Left hindlimb (tissue), 1 donor: ENCODE data around the gene ATG10.
"Not testable (repeated sequence)": the region's sequence is repeated elsewhere in the genome, so short reads cannot be mapped to it uniquely, and the experiment has no call there.

Experiments
- DNase-seq: peaks from one replicate; pipeline ENCODE4 v3.0.0-alpha.2; 2018

The ATG10 gene

GRCh38 chr5:81983148-81983547 is 11.3 kb downstream of the ATG10 start:
- not testable (repeated sequence) for DNase-seq

- DNase-seq, result not testable (repeated sequence)
Measured at GRCh38 chr5:81983563-81983962, 11.7 kb downstream of the ATG10 start.

- no peak for DNase-seq
Measured at GRCh38 chr5:81986126-81986525, 14.3 kb downstream of the ATG10 start.

DNA sequence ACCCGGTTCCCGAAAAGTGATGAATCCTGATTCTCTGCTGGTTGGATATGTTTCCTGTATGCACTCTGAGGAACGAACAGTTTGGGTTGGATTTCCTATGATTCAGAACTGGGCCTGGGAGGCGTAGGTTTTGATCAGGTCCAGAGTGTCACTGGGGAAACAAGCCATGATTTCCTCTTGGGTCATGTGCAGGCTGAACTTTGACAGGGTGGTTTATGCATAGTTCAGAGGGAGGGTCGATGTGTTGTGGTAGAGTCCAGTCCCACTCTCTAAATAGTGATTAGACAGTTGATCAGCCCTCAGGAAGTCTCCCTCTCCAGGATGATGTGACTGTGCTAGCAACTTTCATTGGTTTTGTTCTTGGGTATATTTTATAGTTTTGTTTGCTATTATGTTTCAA is 17.4 kb downstream of the ATG10 start:
- DNase-seq, result no peak

- no peak for DNase-seq
Measured at GRCh38 chr5:81994679-81995078, 22.9 kb downstream of the ATG10 start.

DNA sequence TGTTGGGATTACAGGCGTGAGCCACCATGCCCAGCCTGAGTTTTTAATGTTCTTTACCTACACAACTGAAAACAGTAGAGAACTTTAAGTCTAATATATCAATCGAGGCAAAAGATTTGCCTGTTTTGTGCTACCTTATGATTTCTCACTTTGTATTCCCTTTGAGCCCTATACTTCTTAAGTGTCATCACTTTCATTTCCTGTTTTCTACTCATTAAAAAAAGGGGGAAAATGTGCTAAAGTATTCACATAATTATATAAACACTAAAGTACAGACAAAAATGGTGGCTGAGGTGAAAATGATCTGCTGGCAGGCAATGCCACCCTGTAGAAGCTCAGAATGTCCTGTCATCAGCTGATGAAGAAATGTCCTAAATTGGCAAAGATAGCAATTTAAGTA is 23.6 kb downstream of the ATG10 start:
- DNase-seq, result no peak

DNA sequence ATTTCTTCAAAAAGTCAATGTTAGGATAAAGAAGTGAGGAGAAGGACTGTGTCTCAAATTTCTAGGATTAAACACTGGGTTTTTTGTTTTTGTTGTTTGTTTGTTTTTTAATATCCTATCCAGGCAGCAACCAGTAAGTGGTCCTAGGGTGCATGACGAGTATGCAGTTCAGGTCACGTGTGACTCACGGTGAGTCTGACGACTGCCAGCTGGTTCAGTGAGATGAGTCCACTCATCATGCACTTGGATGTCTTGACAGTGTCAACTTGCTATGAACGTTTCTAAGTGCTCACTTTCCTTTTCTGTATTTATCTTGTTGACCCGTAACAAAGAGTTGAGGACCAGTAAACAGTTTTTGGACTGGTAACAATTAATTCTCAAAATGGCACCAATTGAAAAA is 32.7 kb downstream of the ATG10 start:
- DNase-seq, result no peak

GRCh38 chr5:82009869-82010268 is 38.0 kb downstream of the ATG10 start:
- DNase-seq, result not testable (repeated sequence)

GRCh38 chr5:82010696-82011095 is 38.9 kb downstream of the ATG10 start:
- DNase-seq, result no peak

- DNase-seq, result no peak
Measured at GRCh38 chr5:82011761-82012160, 39.9 kb downstream of the ATG10 start.

DNA sequence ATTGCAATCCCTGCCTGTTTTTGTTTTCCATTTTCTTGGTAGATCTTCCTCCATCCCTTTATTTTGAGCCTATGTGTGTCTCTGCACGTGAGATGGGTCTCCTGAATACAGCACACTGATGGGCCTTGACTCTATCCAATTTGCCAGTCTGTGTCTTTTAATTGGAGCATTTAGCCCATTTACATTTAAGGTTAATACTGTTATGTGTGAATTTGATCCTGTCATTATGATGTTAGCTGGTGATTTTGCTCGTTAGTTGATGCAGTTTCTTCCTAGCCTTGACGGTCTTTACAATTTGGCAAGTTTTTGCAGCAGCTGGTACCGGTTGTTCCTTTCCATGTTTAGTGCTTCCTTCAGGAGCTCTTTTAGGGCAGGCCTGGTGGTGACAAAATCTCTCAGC is 42.8 kb downstream of the ATG10 start:
- DNase-seq, result not testable (repeated sequence)

DNA sequence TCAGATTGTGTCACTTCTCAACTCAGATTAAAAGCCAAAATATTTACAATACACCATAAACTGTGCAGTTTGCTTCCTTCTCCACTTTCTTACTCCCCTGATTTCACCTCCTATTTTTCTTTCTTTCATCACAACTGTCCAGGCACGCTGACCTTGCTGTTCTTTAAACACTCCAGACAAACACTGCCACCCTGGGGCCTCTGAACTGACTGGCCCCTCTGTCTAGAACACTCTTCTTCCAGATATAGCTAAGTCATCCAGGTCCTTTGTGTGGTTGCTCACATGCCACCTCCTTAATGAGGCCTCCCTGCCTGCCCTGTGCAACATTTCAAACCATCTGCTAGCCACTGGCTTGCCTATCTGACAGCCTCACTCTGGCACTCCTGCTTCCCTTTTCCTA is 46.6 kb downstream of the ATG10 start:
- no peak for DNase-seq

GRCh38 chr5:82019342-82020138 is 47.7 kb downstream of the ATG10 start:
- DNase-seq, result no peak

DNA sequence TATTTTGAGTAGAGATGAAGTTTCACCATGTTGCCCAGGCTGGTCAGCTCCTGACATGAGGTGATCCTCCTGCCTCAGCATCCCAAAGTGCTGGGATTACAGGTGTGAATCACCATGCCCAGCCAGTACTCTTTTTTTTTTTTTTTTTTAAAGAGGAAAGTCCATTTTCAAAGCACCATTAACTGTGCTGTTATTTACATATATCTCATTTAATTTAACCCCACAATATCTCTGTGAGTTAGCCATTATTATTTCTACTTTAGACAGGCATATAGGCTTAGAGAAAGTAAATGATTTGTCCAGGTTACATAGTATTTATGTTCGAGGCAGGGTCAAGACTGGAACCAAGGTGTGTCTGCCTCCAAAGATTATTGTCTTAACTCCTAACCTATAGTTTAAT is 50.7 kb downstream of the ATG10 start:
- DNase-seq, result no peak

DNA sequence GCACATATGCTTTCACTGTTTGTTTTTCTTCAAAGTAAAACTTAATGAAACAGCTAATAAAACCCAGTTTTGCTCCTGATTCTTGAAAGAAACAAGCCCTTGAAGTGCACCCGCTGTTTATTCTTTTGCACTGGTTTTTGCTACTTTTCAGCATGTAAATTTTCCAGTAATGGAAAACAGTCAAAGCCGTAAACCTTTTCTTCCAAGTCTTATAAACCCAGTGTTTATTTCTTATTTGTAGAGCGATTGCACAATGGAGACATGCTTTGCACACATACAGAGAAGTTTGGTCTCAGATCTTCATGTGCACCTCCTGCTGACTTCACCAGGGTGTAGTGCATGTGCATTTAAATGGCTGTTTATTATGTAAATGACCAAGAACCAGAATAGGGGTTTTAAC is 51.8 kb downstream of the ATG10 start:
- no peak for DNase-seq

- DNase-seq, result no peak
Measured at GRCh38 chr5:82031220-82032119, 59.6 kb downstream of the ATG10 start.

- not testable (repeated sequence) for DNase-seq
Measured at GRCh38 chr5:82042894-82043293, 71.1 kb downstream of the ATG10 start.

DNA sequence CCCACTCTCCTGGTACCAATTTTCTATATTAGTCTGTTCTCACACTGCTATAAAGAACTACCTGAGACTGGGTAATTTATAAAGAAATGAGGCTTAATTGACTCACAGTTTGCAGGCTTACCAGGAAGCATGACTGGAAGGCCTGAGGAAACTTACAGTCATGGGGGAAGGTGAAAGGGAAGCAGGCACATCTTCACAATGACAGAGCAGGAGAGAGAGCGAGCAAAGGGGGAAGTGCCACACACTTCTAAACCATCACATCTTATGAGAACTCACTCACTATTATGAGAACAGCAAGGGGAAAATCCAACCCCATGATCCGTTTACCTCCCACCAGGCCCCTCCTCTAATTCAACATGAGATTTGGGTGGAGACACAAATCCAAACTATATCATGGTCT is 72.2 kb downstream of the ATG10 start:
- no peak for DNase-seq

DNA sequence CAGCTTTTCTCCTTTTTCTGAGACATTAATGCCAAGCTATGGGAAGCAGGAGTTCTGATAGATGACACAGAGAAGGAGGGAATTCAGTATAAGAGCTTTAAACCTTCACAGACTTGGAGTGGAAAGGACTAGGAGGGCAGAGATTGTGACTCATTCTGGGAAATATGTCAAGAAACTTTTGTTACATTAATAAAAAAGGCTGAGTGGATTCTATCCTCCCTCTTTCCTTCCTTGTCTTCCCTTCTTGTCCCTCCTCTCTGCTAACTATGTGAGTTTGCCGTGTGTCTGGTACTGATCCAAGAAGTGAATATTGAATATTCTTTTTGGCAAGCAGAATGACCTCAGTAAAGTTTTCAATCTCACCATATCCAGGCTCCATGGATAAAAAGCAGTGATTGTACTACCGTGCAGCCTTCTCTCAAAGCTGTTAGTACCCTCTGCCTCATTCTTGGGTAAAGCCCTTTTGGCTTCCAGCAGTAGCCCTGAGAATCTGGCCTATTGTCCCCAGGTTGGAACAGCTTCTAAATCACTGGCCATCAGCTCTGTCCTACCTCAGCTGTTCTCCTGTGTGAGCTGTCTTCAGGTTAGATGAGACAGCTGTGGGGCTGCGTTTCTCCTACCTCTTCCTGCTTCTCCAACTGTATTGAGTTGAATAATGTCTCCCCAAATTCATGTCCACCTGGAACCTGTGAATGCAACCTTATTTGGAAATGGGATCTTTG is 73.9 kb downstream of the ATG10 start:
- no peak for DNase-seq

DNA sequence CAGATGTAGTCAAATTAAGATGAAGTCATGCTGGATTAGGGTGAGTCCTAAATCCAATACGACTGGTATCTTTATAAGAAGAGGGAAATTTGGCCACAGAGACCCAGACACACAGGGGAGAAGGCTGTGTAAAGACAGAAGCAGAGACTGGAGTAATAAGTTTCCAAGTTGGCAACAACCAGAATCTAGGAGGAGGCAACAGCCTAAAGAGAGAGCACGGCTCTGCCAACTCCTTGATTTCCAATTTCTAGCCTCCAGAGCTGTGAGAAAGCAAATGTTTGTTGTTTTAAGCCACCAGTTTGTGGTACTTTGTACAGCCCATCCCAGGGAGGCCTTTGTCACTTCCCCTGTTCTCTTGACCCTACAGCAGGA is 74.4 kb downstream of the ATG10 start:
- no peak for DNase-seq

DNA sequence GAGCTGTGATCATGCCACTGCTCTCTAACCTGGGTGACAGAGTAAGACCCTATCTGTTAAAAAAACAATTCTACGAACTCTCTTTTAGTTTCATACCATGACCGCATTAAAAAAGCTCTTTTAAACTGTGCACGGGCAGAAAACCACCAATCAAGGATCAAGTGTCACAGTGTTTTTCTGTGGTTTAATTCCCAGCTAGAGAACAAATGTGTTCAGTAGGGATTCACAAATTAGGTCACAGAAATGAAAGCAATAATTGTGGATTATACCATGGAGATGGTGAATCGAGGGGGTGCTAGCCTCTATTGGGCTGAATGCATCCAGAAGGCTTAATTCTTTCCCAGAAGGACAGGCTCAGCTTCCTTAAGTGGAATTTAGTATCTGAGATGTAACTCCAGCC is 79.1 kb downstream of the ATG10 start:
- no peak for DNase-seq

DNA sequence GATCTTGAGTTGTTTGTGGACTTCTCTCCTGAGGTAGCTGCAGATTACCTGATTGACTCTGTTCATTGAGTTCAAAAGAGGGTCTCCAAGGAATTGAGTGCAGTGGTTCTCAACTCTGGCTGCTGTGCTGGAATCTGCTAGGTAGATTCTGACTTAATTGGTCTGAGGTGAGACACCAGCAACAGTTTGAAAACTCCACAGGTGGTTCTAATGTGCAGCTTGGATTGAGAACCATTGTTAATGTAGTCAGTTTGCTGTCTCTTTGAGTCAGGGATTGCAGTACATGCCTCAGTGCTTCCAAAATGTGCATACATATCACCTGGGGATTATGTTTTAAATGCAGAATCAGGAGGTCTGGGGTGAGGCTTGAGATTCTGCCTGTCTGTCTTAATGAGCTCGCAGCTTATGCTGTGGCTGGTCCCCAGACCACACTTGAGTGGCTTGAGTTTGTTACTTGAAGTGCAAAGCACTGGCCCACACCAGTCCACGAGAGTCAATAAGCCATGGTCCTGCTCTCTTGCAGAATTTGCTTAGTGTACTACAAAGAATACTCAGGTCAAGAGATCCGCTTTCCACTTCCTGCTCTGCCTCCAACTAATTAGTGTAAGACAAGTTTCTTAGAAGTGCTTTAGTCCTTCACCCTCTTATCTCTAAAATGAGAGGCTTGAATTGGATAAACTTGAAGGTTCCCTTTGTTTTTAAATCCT is 82.3 kb downstream of the ATG10 start:
- no peak for DNase-seq

DNA sequence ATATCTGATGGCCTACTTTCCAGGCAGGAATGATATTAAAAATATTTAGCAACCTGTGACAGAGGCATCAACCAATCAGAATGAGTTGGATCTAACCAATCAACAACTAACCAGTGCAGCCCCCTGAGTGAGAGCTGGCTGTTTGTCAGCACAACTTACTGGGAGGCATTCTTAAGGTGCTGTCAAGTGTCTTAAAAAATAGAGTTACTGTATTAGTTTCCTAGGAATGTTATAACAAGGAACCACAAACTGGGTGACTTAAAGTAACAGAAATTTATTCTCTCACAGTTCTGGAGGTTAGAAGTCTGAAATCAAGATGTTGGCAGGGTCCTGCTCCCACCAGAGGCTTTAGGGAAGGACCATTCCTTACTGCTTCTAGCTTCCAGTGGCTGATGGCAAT is 85.2 kb downstream of the ATG10 start:
- no peak for DNase-seq
